HL-60 (cell line): ENCODE data around the gene MYOG.

Experiments used
- DNase-seq, 2 experiments: peaks; one replicate each; pipeline ENCODE4 v3.0.0-alpha.2; 2010 to 2020; ENCODE audit warnings: low read depth in 1 of 2, low spot score in 1 of 2
- H3K27ac ChIP-seq: fragments of 250-450 bp; sonication (Bioruptor Pico); replicated peaks from 2 replicates; pipeline ENCODE4 v1.5.1; 2020; ENCODE audit warnings: mild to moderate bottlenecking, moderate library complexity
- H3K27me3 ChIP-seq: fragments of 250-450 bp; sonication (Bioruptor Pico); 2 replicates; pipeline ENCODE4 v1.5.1; 2021; ENCODE audit warnings: mild to moderate bottlenecking, moderate library complexity; ENCODE audit not compliant: insufficient read depth, poor library complexity, severe bottlenecking
- H3K4me3 ChIP-seq: replicated peaks from 2 replicates; pipeline ENCODE4 v1.5.1; 2011; ENCODE audit warnings: mild to moderate bottlenecking, control low read depth, low read length; ENCODE audit not compliant: insufficient read depth
- CTCF ChIP-seq: IDR thresholded peaks from one replicate; pipeline ENCODE4 v1.5.1; 2011; ENCODE audit warnings: low read length, control low read depth, inconsistent platforms; ENCODE audit not compliant: insufficient read depth
- GABPA ChIP-seq: IDR thresholded peaks from 2 replicates; pipeline ENCODE4 v1.6.1; 2012; ENCODE audit warnings: low read depth
- POLR2AphosphoS5 ChIP-seq: IDR thresholded peaks from 2 replicates; pipeline ENCODE4 v1.6.1; 2012; ENCODE audit warnings: low read depth
- REST ChIP-seq: IDR thresholded peaks from 2 replicates; pipeline ENCODE4 v1.6.1; 2012; ENCODE audit warnings: low read depth; ENCODE audit not compliant: insufficient replicate concordance
- SPI1 ChIP-seq: IDR thresholded peaks from 2 replicates; pipeline ENCODE4 v1.6.1; 2012; ENCODE audit warnings: low read depth, mild to moderate bottlenecking, borderline replicate concordance

MYOG gene

GRCh38 chr1:203122159-203122558, 36.3 kb upstream of the MYOG start:
- no peak for DNase-seq
- Histone ChIP-seq H3K4me3 (no peak overlapping the region), H3K27ac (no peak overlapping the region), H3K27me3 (peaks cover 18% of the 10 kb centered on the region)
- TF ChIP-seq GABPA (no peak), CTCF (no peak), REST (no peak), SPI1 (no peak), POLR2AphosphoS5 (no peak)

- peak; percentile 74 for TF ChIP-seq POLR2AphosphoS5
- peak; percentile 68 for TF ChIP-seq GABPA
- TF ChIP-seq CTCF, result no peak
- H3K4me3 ChIP-seq, result no peak overlapping the region
- H3K27ac ChIP-seq, result no peak overlapping the region
- H3K27me3 ChIP-seq, result peaks cover 12% of the 10 kb centered on the region
- DNase-seq, result peak in 1 of 2 experiments; percentile 42
Measured at GRCh38 chr1:203121186-203122015, 35.6 kb upstream of the MYOG start.

- peaks cover 12% of the 10 kb centered on the region for H3K27me3 ChIP-seq
- no peak overlapping the region for H3K4me3 ChIP-seq
- DNase-seq, result no peak
- no peak overlapping the region for H3K27ac ChIP-seq
- no peak for TF ChIP-seq REST
- no peak for TF ChIP-seq SPI1
- no peak for TF ChIP-seq GABPA
- no peak for TF ChIP-seq CTCF
- TF ChIP-seq POLR2AphosphoS5, result no peak
Measured at GRCh38 chr1:203120325-203121153, 34.7 kb upstream of the MYOG start.
